Activated CD4-positive, alpha-beta memory T cell treated with anti-CD3 and anti-CD28 coated beads for 36 hours (primary cell): ENCODE data around the gene CDX1. TPM values are rescaled to one million over a fixed set of nuclear protein-coding genes. Genes with fewer than 3 reads are reported as not detected.

Source experiments
- CTCF ChIA-PET: fragments of 350-600 bp; sonication (Branson Sonifier 250); formaldehyde crosslinking; loops from one replicate; lab custom pipeline; 2021; ENCODE audit warnings: antibody characterized with exemption, inconsistent platforms; lab: Charles Lee
- POLR2A ChIA-PET: fragments of 350-600 bp; sonication (Branson Sonifier 250); formaldehyde crosslinking; loops from one replicate; lab custom pipeline; 2021; ENCODE audit warnings: antibody characterized with exemption; lab: Charles Lee
- DNase-seq: peaks from one replicate; pipeline ENCODE4 v3.0.0-alpha.2; 2020
- H3K27ac Mint-ChIP-seq: one replicate; pipeline ENCODE4 v1.8.0; 2021; ENCODE audit warnings: mixed read lengths
- H3K27me3 Mint-ChIP-seq: one replicate; pipeline ENCODE4 v1.8.0; 2021; ENCODE audit warnings: mixed read lengths
- H3K36me3 Mint-ChIP-seq: one replicate; pipeline ENCODE4 v1.8.0; 2021; ENCODE audit warnings: mixed read lengths
- H3K4me1 Mint-ChIP-seq: one replicate; pipeline ENCODE4 v1.8.0; 2021; ENCODE audit warnings: low read depth, mixed read lengths
- H3K4me3 Mint-ChIP-seq: one replicate; pipeline ENCODE4 v1.8.0; 2021; ENCODE audit warnings: mild to moderate bottlenecking, mixed read lengths
- H3K9me3 Mint-ChIP-seq: one replicate; pipeline ENCODE4 v1.8.0; 2021; ENCODE audit warnings: mixed read lengths
- intact Hi-C: fragments of 100-400 bp; cut with micrococcal nuclease; formaldehyde crosslinking; loops from one replicate; pipeline ENCODE4 v1.15.1; 2023
- total RNA-seq, 2 experiments: library from RNA; stranded (reverse); gene quantifications; one replicate each; pipeline ENCODE4 v1.2.3, GENCODE V29; 2021

The CDX1 gene
- total RNA-seq, 2 experiments from 2014 or later, result not detected

GRCh38 chr5:150181766-150182545, 15.4 kb downstream of the CDX1 start:
- no peaks in the 10 kb centered on the region for H3K27me3 Mint-ChIP-seq
- H3K4me1 Mint-ChIP-seq, result no peaks in the 10 kb centered on the region
- ChIA-PET CTCF (interaction anchor here (0.8 kb wide), 1 partner anchor 37 kb away, joined by 4 read pairs; no protein-coding TSS in a partner anchor), POLR2A (no interaction called here)
- DNase-seq, result no peak
- intact Hi-C loops, result no loop called here
- H3K4me3 Mint-ChIP-seq, result no peak overlapping the region
- H3K27ac Mint-ChIP-seq, result no peak overlapping the region
- no peaks in the 10 kb centered on the region for H3K36me3 Mint-ChIP-seq
- H3K9me3 Mint-ChIP-seq, result no peaks in the 10 kb centered on the region

GRCh38 chr5:150182774-150183173, 16.2 kb downstream of the CDX1 start:
- Mint-ChIP-seq H3K4me3 (no peak overlapping the region), H3K27ac (no peak overlapping the region), H3K9me3 (no peaks in the 10 kb centered on the region), H3K4me1 (no peaks in the 10 kb centered on the region), H3K27me3 (no peaks in the 10 kb centered on the region), H3K36me3 (no peaks in the 10 kb centered on the region)
- DNase-seq, result no peak
- ChIA-PET POLR2A (no interaction called here), CTCF (no interaction called here)
- intact Hi-C loops, result no loop called here

GRCh38 chr5:150183436-150183835, 16.9 kb downstream of the CDX1 start:
- H3K4me3 Mint-ChIP-seq, result no peak overlapping the region
- intact Hi-C loops, result no loop called here
- ChIA-PET POLR2A (no interaction called here), CTCF (no interaction called here)
- no peaks in the 10 kb centered on the region for H3K9me3 Mint-ChIP-seq
- no peaks in the 10 kb centered on the region for H3K36me3 Mint-ChIP-seq
- no peak for DNase-seq
- H3K4me1 Mint-ChIP-seq, result no peaks in the 10 kb centered on the region
- H3K27me3 Mint-ChIP-seq, result no peaks in the 10 kb centered on the region
- no peak overlapping the region for H3K27ac Mint-ChIP-seq

GRCh38 chr5:150184006-150184405, 17.4 kb downstream of the CDX1 start:
- POLR2A ChIA-PET, result no interaction called here
- H3K9me3 Mint-ChIP-seq, result no peaks in the 10 kb centered on the region

GRCh38 chr5:150184990-150185912, 18.7 kb downstream of the CDX1 start:
- H3K27me3 Mint-ChIP-seq, result peaks cover 9% of the 10 kb centered on the region
- POLR2A ChIA-PET, result no interaction called here
- CTCF ChIA-PET, result no interaction called here
- DNase-seq, result no peak
- H3K27ac Mint-ChIP-seq, result no peak overlapping the region
- H3K9me3 Mint-ChIP-seq, result no peaks in the 10 kb centered on the region
- no peak overlapping the region for H3K4me3 Mint-ChIP-seq
- H3K4me1 Mint-ChIP-seq, result no peaks in the 10 kb centered on the region
- intact Hi-C loops, result no loop called here
- H3K36me3 Mint-ChIP-seq, result no peaks in the 10 kb centered on the region

More at GRCh38 chr5:150184006-150184405, 17.4 kb downstream of the CDX1 start:
- no peak overlapping the region for H3K27ac Mint-ChIP-seq
- no peaks in the 10 kb centered on the region for H3K27me3 Mint-ChIP-seq
- intact Hi-C loops, result no loop called here
- no peak overlapping the region for H3K4me3 Mint-ChIP-seq
- H3K36me3 Mint-ChIP-seq, result no peaks in the 10 kb centered on the region
- no peaks in the 10 kb centered on the region for H3K4me1 Mint-ChIP-seq
- no peak for DNase-seq
- CTCF ChIA-PET, result no interaction called here

GRCh38 chr5:150186137-150186536, 19.6 kb downstream of the CDX1 start:
- intact Hi-C loops, result no loop called here
- Mint-ChIP-seq H3K27ac (no peak overlapping the region), H3K4me1 (no peaks in the 10 kb centered on the region), H3K36me3 (no peaks in the 10 kb centered on the region), H3K27me3 (peaks cover 13% of the 10 kb centered on the region), H3K9me3 (no peaks in the 10 kb centered on the region), H3K4me3 (no peak overlapping the region)
- ChIA-PET CTCF (no interaction called here), POLR2A (no interaction called here)
- no peak for DNase-seq

- no peaks in the 10 kb centered on the region for H3K36me3 Mint-ChIP-seq
- H3K27me3 Mint-ChIP-seq, result peaks cover 16% of the 10 kb centered on the region
- no peak for DNase-seq
- ChIA-PET POLR2A (no interaction called here), CTCF (no interaction called here)
- no peak overlapping the region for H3K27ac Mint-ChIP-seq
- H3K4me1 Mint-ChIP-seq, result no peaks in the 10 kb centered on the region
- no peak overlapping the region for H3K4me3 Mint-ChIP-seq
- intact Hi-C loops, result no loop called here
- no peaks in the 10 kb centered on the region for H3K9me3 Mint-ChIP-seq
These were observed 20.3 kb downstream of the CDX1 start for GRCh38 chr5:150186897-150187296.

- peaks cover 18% of the 10 kb centered on the region for H3K27me3 Mint-ChIP-seq
- ChIA-PET CTCF (no interaction called here), POLR2A (no interaction called here)
- no peak overlapping the region for H3K4me3 Mint-ChIP-seq
- intact Hi-C loops, result no loop called here
- H3K4me1 Mint-ChIP-seq, result no peaks in the 10 kb centered on the region
- no peak overlapping the region for H3K27ac Mint-ChIP-seq
- DNase-seq, result no peak
- H3K36me3 Mint-ChIP-seq, result no peaks in the 10 kb centered on the region
- no peaks in the 10 kb centered on the region for H3K9me3 Mint-ChIP-seq
These were observed 21.7 kb downstream of the CDX1 start for GRCh38 chr5:150188146-150188842.

GRCh38 chr5:150189326-150189725, 22.7 kb downstream of the CDX1 start:
- ChIA-PET POLR2A (no interaction called here), CTCF (no interaction called here)
- Mint-ChIP-seq H3K4me1 (no peaks in the 10 kb centered on the region), H3K36me3 (no peaks in the 10 kb centered on the region), H3K27ac (no peak overlapping the region), H3K27me3 (peaks cover 18% of the 10 kb centered on the region), H3K4me3 (no peak overlapping the region), H3K9me3 (no peaks in the 10 kb centered on the region)
- no peak for DNase-seq
- intact Hi-C loops, result no loop called here

GRCh38 chr5:150189728-150190502, 23.3 kb downstream of the CDX1 start, which contains the start of gene SLC6A7:
Gene SLC6A7, plus strand, starts transcription at chr5:150190062. Its CDS starts 266 bp downstream, at chr5:150190328.
- Mint-ChIP-seq H3K9me3 (no peaks in the 10 kb centered on the region), H3K36me3 (no peaks in the 10 kb centered on the region), H3K4me1 (no peaks in the 10 kb centered on the region), H3K27me3 (peaks cover 18% of the 10 kb centered on the region), H3K4me3 (no peak within 1 kb of the TSS), H3K27ac (no peak within 1 kb of the TSS)
- POLR2A ChIA-PET, result no interaction called here
- DNase-seq, result no peak
- CTCF ChIA-PET, result no interaction called here
- intact Hi-C loops, result no loop called here

- Mint-ChIP-seq H3K27me3 (peaks cover 18% of the 10 kb centered on the region), H3K27ac (no peak overlapping the region), H3K9me3 (no peaks in the 10 kb centered on the region), H3K4me3 (no peak overlapping the region), H3K36me3 (no peaks in the 10 kb centered on the region), H3K4me1 (no peaks in the 10 kb centered on the region)
- ChIA-PET POLR2A (no interaction called here), CTCF (no interaction called here)
- intact Hi-C loops, result no loop called here
- DNase-seq, result no peak
These were observed 24.0 kb downstream of the CDX1 start for GRCh38 chr5:150190503-150190979.
